ENCODE results near the gene KRTAP13-4.

Gene KRTAP13-4

GRCh38 chr21:30434033-30434631 is 4.1 kb downstream of the KRTAP13-4 start:
- TF ChIP-seq RAD21 (IDR thresholded peaks at IDR 0.05; ENCODE audit: low read depth) (no peak), YY1 (IDR thresholded peaks at IDR 0.05; ENCODE audit: low read depth) (no peak), CREB1 (IDR thresholded peaks at IDR 0.05; ENCODE audit: low read depth) (no peak), FOXM1 (IDR thresholded peaks at IDR 0.05; ENCODE audit: borderline replicate concordance, low read depth) (no peak), NFIC (IDR thresholded peaks at IDR 0.05) (no peak), EGR1 (IDR thresholded peaks at IDR 0.05) (no peak), REST (IDR thresholded peaks at IDR 0.05; ENCODE audit: low read depth) (no peak), TEAD4 (IDR thresholded peaks at IDR 0.05) (no peak), EP300 (IDR thresholded peaks at IDR 0.05; ENCODE audit: borderline replicate concordance) (no peak), ZBTB7A (IDR thresholded peaks at IDR 0.05; ENCODE audit: low read depth) (no peak), CEBPB (IDR thresholded peaks at IDR 0.05) (no peak), TAF1 (IDR thresholded peaks at IDR 0.05; ENCODE audit: low read depth) (no peak), TCF12 (IDR thresholded peaks at IDR 0.05; ENCODE audit: low read depth) (no peak)
- TF ChIP-seq, protein P1, sequence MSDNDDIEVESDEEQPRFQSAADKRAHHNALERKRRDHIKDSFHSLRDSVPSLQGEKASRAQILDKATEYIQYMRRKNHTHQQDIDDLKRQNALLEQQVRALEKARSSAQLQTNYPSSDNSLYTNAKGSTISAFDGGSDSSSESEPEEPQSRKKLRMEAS (IDR thresholded peaks at IDR 0.05): no peak
- TF ChIP-seq, protein P2, sequence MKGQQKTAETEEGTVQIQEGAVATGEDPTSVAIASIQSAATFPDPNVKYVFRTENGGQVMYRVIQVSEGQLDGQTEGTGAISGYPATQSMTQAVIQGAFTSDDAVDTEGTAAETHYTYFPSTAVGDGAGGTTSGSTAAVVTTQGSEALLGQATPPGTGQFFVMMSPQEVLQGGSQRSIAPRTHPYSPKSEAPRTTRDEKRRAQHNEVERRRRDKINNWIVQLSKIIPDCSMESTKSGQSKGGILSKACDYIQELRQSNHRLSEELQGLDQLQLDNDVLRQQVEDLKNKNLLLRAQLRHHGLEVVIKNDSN (IDR thresholded peaks at IDR 0.05): no peak

GRCh38 chr21:30437010-30437565 is 7.1 kb downstream of the KRTAP13-4 start:
- no peak for TF ChIP-seq TAF1 (IDR thresholded peaks at IDR 0.05; ENCODE audit: low read depth)
- no peak for TF ChIP-seq NFIC (IDR thresholded peaks at IDR 0.05)
- TF ChIP-seq ZBTB7A (IDR thresholded peaks at IDR 0.05; ENCODE audit: low read depth): no peak
- no peak for TF ChIP-seq REST (IDR thresholded peaks at IDR 0.05; ENCODE audit: low read depth)
- TF ChIP-seq YY1 (IDR thresholded peaks at IDR 0.05; ENCODE audit: low read depth): no peak
- no peak for TF ChIP-seq CREB1 (IDR thresholded peaks at IDR 0.05; ENCODE audit: low read depth)
- TF ChIP-seq, protein P1 (IDR thresholded peaks at IDR 0.05): no peak
- no peak for TF ChIP-seq CEBPB (IDR thresholded peaks at IDR 0.05)
- no peak for TF ChIP-seq FOXM1 (IDR thresholded peaks at IDR 0.05; ENCODE audit: borderline replicate concordance, low read depth)
- no peak for TF ChIP-seq TCF12 (IDR thresholded peaks at IDR 0.05; ENCODE audit: low read depth)
- no peak for TF ChIP-seq EGR1 (IDR thresholded peaks at IDR 0.05)
- no peak for TF ChIP-seq EP300 (IDR thresholded peaks at IDR 0.05; ENCODE audit: borderline replicate concordance)
- TF ChIP-seq, protein P2 (IDR thresholded peaks at IDR 0.05): no peak
- no peak for TF ChIP-seq TEAD4 (IDR thresholded peaks at IDR 0.05)
- TF ChIP-seq RAD21 (IDR thresholded peaks at IDR 0.05; ENCODE audit: low read depth): no peak

DNA sequence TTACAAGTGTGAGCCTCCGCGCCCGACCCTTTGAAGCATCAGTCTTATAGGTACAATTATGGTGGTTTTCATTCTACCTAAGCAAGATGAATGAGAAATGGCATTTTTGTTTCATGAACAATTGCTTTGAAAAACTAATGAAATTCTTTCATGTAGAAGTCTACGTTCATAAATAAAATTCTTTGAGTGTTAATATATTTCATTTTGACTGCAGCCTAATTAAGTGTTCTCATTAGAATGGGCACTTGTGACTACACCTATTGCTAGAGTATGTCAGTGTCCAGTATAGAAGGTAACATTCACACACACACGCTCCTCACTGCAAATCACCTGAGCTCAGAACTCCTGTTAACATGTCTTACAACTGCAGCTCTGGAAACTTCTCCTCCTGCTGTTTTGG is 10.0 kb downstream of the KRTAP13-4 start, which contains the start of gene KRTAP15-1:
KRTAP15-1 (plus strand) TSS at position 301 of the 400 bp plus-strand sequence; CDS start at position 354, 53 bp downstream.
- TF ChIP-seq, protein P2 (IDR thresholded peaks at IDR 0.05): no peak
- TF ChIP-seq YY1 (IDR thresholded peaks at IDR 0.05; ENCODE audit: low read depth): no peak
- no peak for TF ChIP-seq ZBTB7A (IDR thresholded peaks at IDR 0.05; ENCODE audit: low read depth)
- no peak for TF ChIP-seq CEBPB (IDR thresholded peaks at IDR 0.05)
- TF ChIP-seq TCF12 (IDR thresholded peaks at IDR 0.05; ENCODE audit: low read depth): no peak
- no peak for TF ChIP-seq EGR1 (IDR thresholded peaks at IDR 0.05)
- no peak for TF ChIP-seq FOXM1 (IDR thresholded peaks at IDR 0.05; ENCODE audit: borderline replicate concordance, low read depth)
- TF ChIP-seq, protein P1 (IDR thresholded peaks at IDR 0.05): no peak
- TF ChIP-seq REST (IDR thresholded peaks at IDR 0.05; ENCODE audit: low read depth): no peak
- TF ChIP-seq NFIC (IDR thresholded peaks at IDR 0.05): no peak
- TF ChIP-seq EP300 (IDR thresholded peaks at IDR 0.05; ENCODE audit: borderline replicate concordance): no peak
